Kidney epithelial cell (primary cell): Measurements from ENCODE around the gene TMEM229B. TPM values are rescaled to one million over a fixed set of nuclear protein-coding genes. Genes with fewer than 3 reads are reported as not detected.

ENCODE experiments used
- DNase-seq: peaks from one replicate; pipeline ENCODE4 v3.0.0-alpha.2; 2010; ENCODE audit warnings: low read depth
- H3K27me3 ChIP-seq: 2 replicates; pipeline ENCODE4 v1.6.0; 2011; ENCODE audit warnings: low read length; ENCODE audit not compliant: control insufficient read depth, insufficient read depth
- H3K36me3 ChIP-seq: 2 replicates; pipeline ENCODE4 v1.5.1; 2011; ENCODE audit warnings: low read length; ENCODE audit not compliant: control insufficient read depth, insufficient read depth
- H3K4me3 ChIP-seq: 2 replicates; pipeline ENCODE4 v1.5.1; 2011; ENCODE audit warnings: low read depth, mild to moderate bottlenecking, control low read depth, low read length
- CTCF ChIP-seq: IDR thresholded peaks from 2 replicates; pipeline ENCODE4 v1.5.1; 2011; ENCODE audit warnings: mild to moderate bottlenecking, moderate library complexity, low read length, control low read depth, inconsistent platforms; ENCODE audit not compliant: insufficient read depth, poor library complexity, severe bottlenecking
- total RNA-seq: library from RNA; depleted of rRNA; stranded (reverse); fragments of >200 nt; gene quantifications from 2 replicates; pipeline ENCODE4 v1.2.3, GENCODE V29; 2015

Gene TMEM229B
- total RNA-seq, 1 donor from 2014 or later, result 0.21 TPM

GRCh38 chr14:67491741-67492507 lies 3.4 kb upstream of the TMEM229B start:
- H3K27me3 ChIP-seq, result no peaks in the 10 kb centered on the region
- no peak for DNase-seq
- TF ChIP-seq CTCF, result no peak

GRCh38 chr14:67491285-67491684 lies 2.8 kb upstream of the TMEM229B start:
- Histone ChIP-seq H3K36me3 (no peaks in the 10 kb centered on the region), H3K4me3 (no peak overlapping the region), H3K27me3 (no peaks in the 10 kb centered on the region)
- DNase-seq, result no peak
- no peak for TF ChIP-seq CTCF

More at GRCh38 chr14:67491741-67492507, 3.4 kb upstream of the TMEM229B start:
- no peak overlapping the region for H3K4me3 ChIP-seq
- no peaks in the 10 kb centered on the region for H3K36me3 ChIP-seq

GRCh38 chr14:67490196-67490595 lies 1.7 kb upstream of the TMEM229B start:
- TF ChIP-seq CTCF, result no peak
- Histone ChIP-seq H3K27me3 (no peaks in the 10 kb centered on the region), H3K36me3 (no peaks in the 10 kb centered on the region), H3K4me3 (no peak overlapping the region)
- no peak for DNase-seq

GRCh38 chr14:67487332-67487731 lies 1.2 kb downstream of the TMEM229B start:
- H3K36me3 ChIP-seq, result no peaks in the 10 kb centered on the region
- no peak overlapping the region for H3K4me3 ChIP-seq
- DNase-seq, result no peak
- H3K27me3 ChIP-seq, result no peaks in the 10 kb centered on the region
- TF ChIP-seq CTCF, result no peak

- H3K27me3 ChIP-seq, result no peaks in the 10 kb centered on the region
- no peak for DNase-seq
- no peak overlapping the region for H3K4me3 ChIP-seq
- no peak for TF ChIP-seq CTCF
- H3K36me3 ChIP-seq, result no peaks in the 10 kb centered on the region
Measured at GRCh38 chr14:67486890-67487289, 1.6 kb downstream of the TMEM229B start.

GRCh38 chr14:67485501-67486095 lies 2.9 kb downstream of the TMEM229B start:
- H3K4me3 ChIP-seq, result no peak overlapping the region
- no peak for TF ChIP-seq CTCF
- H3K27me3 ChIP-seq, result no peaks in the 10 kb centered on the region
- DNase-seq, result no peak
- no peaks in the 10 kb centered on the region for H3K36me3 ChIP-seq
